Stomach (tissue), 4 donors: ENCODE results near the gene CACNG4.

Experiments
- CTCF ChIP-seq, 7 experiments: fragments of 450-650 bp in 4 of 7; fragments of 200-600 bp in 3 of 7; sonication (generic) in 3 of 7; IDR thresholded peaks; one replicate each; pipeline ENCODE4 v1.5.1; 2016 to 2019; ENCODE audit warnings: antibody characterized with exemption in 7 of 7, control low read depth in 2 of 7, mild to moderate bottlenecking in 1 of 7
- POLR2A ChIP-seq, 4 donors: fragments of 450-650 bp; IDR thresholded peaks; one replicate each; pipeline ENCODE4 v1.6.1; 2016; ENCODE audit warnings: antibody characterized with exemption in 4 of 4, control low read depth in 2 of 4, mild to moderate bottlenecking in 1 of 4, moderate library complexity in 1 of 4
- POLR2AphosphoS5 ChIP-seq, 3 donors: sonication (generic); formaldehyde crosslinking; IDR thresholded peaks; one replicate each; pipeline ENCODE4 v1.6.1; 2016; ENCODE audit warnings: antibody characterized with exemption in 3 of 3

- TF ChIP-seq POLR2AphosphoS5 (IDR thresholded peaks at IDR 0.05) (no peak), POLR2A (IDR thresholded peaks at IDR 0.05) (no peak), CTCF (IDR thresholded peaks at IDR 0.05) (no peak)
Measured at GRCh38 chr17:66981983-66982508, 17.5 kb downstream of the CACNG4 start.
